ENCODE measurements around the gene SARM1. TPM values are rescaled to one million over a fixed set of nuclear protein-coding genes. Genes with fewer than 3 reads are reported as not detected.

Gene SARM1
- total RNA-seq (2021) (7.3 and 8.6 TPM in 2 replicates), Bru-seq, nascent RNA (percentile 51 among the genes with signal in this experiment), BruChase-seq, experiment 1, labeled RNA remaining after a 2-hour chase (percentile 61 among the genes with signal in this experiment), BruChase-seq, experiment 2, labeled RNA remaining after a 6-hour chase (percentile 59 among the genes with signal in this experiment)
- long read RNA-seq, partial matches to known transcripts = 1 of 5 reads
- long read RNA-seq, other reads (novel, unspliced or antisense) = 3 of 5 reads

DNA sequence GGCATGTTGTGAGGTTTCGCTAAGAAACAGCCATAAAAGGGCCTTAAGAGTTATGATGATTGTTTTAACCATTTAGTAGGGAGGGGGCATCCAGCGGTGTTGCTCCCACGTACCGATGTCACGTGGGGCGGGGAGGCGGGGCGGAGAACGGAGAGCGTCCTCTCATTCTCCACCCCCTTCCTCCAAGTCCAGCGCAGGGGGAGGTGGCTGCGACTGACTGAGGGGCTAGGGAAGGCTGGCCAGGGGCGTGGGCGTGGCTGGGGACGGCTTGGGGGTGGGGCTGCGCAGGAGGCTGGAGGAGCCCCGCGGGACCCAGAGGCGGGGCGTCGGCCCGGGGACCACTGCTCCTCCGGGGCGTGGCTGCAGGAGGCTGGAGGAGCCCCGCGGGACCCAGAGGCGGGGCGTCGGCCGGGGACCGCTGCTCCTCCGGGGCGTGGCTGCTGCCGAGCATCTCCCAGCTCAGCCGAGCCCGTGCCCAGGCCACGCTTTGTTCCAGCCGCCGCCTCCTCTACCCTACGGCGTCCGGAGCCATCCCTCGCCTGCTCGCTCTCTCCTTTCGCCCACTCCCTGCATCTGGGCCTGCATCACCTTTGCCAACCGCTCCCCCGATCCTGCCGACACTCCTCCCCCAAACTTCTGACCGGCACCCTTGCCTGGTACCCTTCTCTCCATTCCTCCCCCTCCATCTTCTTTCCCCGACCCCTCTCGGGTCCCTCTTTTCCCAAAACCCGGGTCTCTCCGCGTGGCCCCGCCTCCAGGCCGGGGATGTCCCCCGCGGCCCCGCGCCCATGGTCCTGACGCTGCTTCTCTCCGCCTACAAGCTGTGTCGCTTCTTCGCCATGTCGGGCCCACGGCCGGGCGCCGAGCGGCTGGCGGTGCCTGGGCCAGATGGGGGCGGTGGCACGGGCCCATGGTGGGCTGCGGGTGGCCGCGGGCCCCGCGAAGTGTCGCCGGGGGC lies at the start of gene SARM1:
SARM1 (plus strand) TSS at position 450 of the 958 bp plus-strand sequence; CDS start at position 789, 339 bp downstream.
- Histone ChIP-seq H3K36me3 (ENCODE audit: low read depth) (no peaks in the 10 kb centered on the region), H3F3A (ENCODE audit: insufficient read depth, low read depth) (peaks cover 15% of the 10 kb centered on the region; the same call in 1 of the 2 replicates), H2AFZ (no peak within 1 kb of the TSS), H3K79me2 (ENCODE audit: low read depth) (no peaks in the 10 kb centered on the region), H3K27me3 (ENCODE audit: insufficient read depth, low read depth) (no peaks in the 10 kb centered on the region), H3K9me3 (ENCODE audit: insufficient read depth, low read depth) (no peaks in the 10 kb centered on the region), H3K27ac (no peak within 1 kb of the TSS), H3K4me2 (peak within 1 kb of the TSS; percentile 46), H4K20me1 (ENCODE audit: insufficient read depth) (no peaks in the 10 kb centered on the region), H3K9me2 (ENCODE audit: insufficient read depth) (no peaks in the 10 kb centered on the region), H3K4me3 (no peak within 1 kb of the TSS), H3K4me1 (replicated peaks; ENCODE audit: insufficient read depth) (peaks cover 18% of the 10 kb centered on the region)
- ChIA-PET CTCF (no interaction called here), POLR2A (ENCODE audit: unreplicated experiment) (no interaction called here)
- DNase-seq = no peak
- intact Hi-C loops (cut with micrococcal nuclease; ENCODE audit: unreplicated experiment) = loop anchor here (2.0 kb wide), 1 partner anchor 53 kb away; the partner anchor contains the start of gene TMEM97
- TF ChIP-seq, protein P1, sequence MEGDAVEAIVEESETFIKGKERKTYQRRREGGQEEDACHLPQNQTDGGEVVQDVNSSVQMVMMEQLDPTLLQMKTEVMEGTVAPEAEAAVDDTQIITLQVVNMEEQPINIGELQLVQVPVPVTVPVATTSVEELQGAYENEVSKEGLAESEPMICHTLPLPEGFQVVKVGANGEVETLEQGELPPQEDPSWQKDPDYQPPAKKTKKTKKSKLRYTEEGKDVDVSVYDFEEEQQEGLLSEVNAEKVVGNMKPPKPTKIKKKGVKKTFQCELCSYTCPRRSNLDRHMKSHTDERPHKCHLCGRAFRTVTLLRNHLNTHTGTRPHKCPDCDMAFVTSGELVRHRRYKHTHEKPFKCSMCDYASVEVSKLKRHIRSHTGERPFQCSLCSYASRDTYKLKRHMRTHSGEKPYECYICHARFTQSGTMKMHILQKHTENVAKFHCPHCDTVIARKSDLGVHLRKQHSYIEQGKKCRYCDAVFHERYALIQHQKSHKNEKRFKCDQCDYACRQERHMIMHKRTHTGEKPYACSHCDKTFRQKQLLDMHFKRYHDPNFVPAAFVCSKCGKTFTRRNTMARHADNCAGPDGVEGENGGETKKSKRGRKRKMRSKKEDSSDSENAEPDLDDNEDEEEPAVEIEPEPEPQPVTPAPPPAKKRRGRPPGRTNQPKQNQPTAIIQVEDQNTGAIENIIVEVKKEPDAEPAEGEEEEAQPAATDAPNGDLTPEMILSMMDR (conservative IDR thresholded peaks at IDR 0.05) = no peak
- TF ChIP-seq EZH2 (IDR thresholded peaks at IDR 0.05; ENCODE audit: low read depth) = no peak
- no TSS peak for BruUV-seq (replicated peaks)

GRCh38 chr17:28324267-28324745 lies 47.2 kb upstream of the SARM1 start:
- no peak overlapping the region for H3K27ac ChIP-seq
- no peak overlapping the region for H3K4me3 ChIP-seq
- no peak for DNase-seq
- peak overlapping the region; percentile 63; the same call in 1 of the 2 replicates for H3K4me2 ChIP-seq
- no peak for TF ChIP-seq EZH2 (IDR thresholded peaks at IDR 0.05; ENCODE audit: low read depth)
- TF ChIP-seq, protein P1 (conservative IDR thresholded peaks at IDR 0.05) = no peak
- ChIA-PET CTCF (no interaction called here), POLR2A (ENCODE audit: unreplicated experiment) (no interaction called here)
- H3K9me2 ChIP-seq (ENCODE audit: insufficient read depth) = no peaks in the 10 kb centered on the region
- no peaks in the 10 kb centered on the region for H3K27me3 ChIP-seq (ENCODE audit: insufficient read depth, low read depth)
- BruUV-seq (replicated peaks) = no TSS peak
- intact Hi-C loops (cut with micrococcal nuclease; ENCODE audit: unreplicated experiment) = no loop called here
- H3K9me3 ChIP-seq (ENCODE audit: insufficient read depth, low read depth) = no peaks in the 10 kb centered on the region
- peaks cover 8% of the 10 kb centered on the region; the same call in 1 of the 2 replicates for H3F3A ChIP-seq (ENCODE audit: insufficient read depth, low read depth)
- H4K20me1 ChIP-seq (ENCODE audit: insufficient read depth) = no peaks in the 10 kb centered on the region
- H3K4me1 ChIP-seq (replicated peaks; ENCODE audit: insufficient read depth) = peaks cover 81% of the 10 kb centered on the region
- no peak overlapping the region for H2AFZ ChIP-seq
- peaks cover 64% of the 10 kb centered on the region for H3K79me2 ChIP-seq (ENCODE audit: low read depth)
- peaks cover 6% of the 10 kb centered on the region; the same call in 1 of the 2 replicates for H3K36me3 ChIP-seq (ENCODE audit: low read depth)

GRCh38 chr17:28324781-28325180 lies 46.7 kb upstream of the SARM1 start:
- H4K20me1 ChIP-seq (ENCODE audit: insufficient read depth) = no peaks in the 10 kb centered on the region
- peaks cover 8% of the 10 kb centered on the region; the same call in 1 of the 2 replicates for H3F3A ChIP-seq (ENCODE audit: insufficient read depth, low read depth)
- no TSS peak for BruUV-seq (replicated peaks)
- no peak overlapping the region for H3K27ac ChIP-seq
- H3K27me3 ChIP-seq (ENCODE audit: insufficient read depth, low read depth) = no peaks in the 10 kb centered on the region
- H3K79me2 ChIP-seq (ENCODE audit: low read depth) = peaks cover 59% of the 10 kb centered on the region
- H3K9me2 ChIP-seq (ENCODE audit: insufficient read depth) = no peaks in the 10 kb centered on the region
- no peak overlapping the region for H2AFZ ChIP-seq
- TF ChIP-seq, protein P1 (conservative IDR thresholded peaks at IDR 0.05) = no peak
- no peak for TF ChIP-seq EZH2 (IDR thresholded peaks at IDR 0.05; ENCODE audit: low read depth)
- ChIA-PET POLR2A (ENCODE audit: unreplicated experiment) (no interaction called here), CTCF (no interaction called here)
- intact Hi-C loops (cut with micrococcal nuclease; ENCODE audit: unreplicated experiment) = no loop called here
- no peak for DNase-seq
- peaks cover 79% of the 10 kb centered on the region for H3K4me1 ChIP-seq (replicated peaks; ENCODE audit: insufficient read depth)
- peaks cover 8% of the 10 kb centered on the region; the same call in 1 of the 2 replicates for H3K36me3 ChIP-seq (ENCODE audit: low read depth)
- H3K9me3 ChIP-seq (ENCODE audit: insufficient read depth, low read depth) = no peaks in the 10 kb centered on the region
- no peak overlapping the region for H3K4me3 ChIP-seq
- H3K4me2 ChIP-seq = peak overlapping the region; percentile 63

Measured in PC-9 (cell line).